PC-9 (cell line): Measurements from ENCODE around the gene MAMLD1. TPM values are rescaled to one million over a fixed set of nuclear protein-coding genes. Genes with fewer than 3 reads are reported as not detected.

Experiments
- BruUV-seq: library from RNA; stranded (reverse); fragments of 400-500 nt; replicated peaks from 2 replicates; lab custom pipeline; 2021; lab: Mats Ljungman, UMichigan
- CTCF ChIA-PET: fragments of 300-600 bp; sonication (Branson Sonifier 250); formaldehyde crosslinking; loops from one replicate; lab custom pipeline; 2022; ENCODE audit warnings: antibody characterized with exemption; lab: Charles Lee
- POLR2A ChIA-PET: fragments of 300-600 bp; sonication (Branson Sonifier 250); formaldehyde crosslinking; loops from one replicate; lab custom pipeline; 2022; ENCODE audit warnings: antibody characterized with exemption; ENCODE audit not compliant: unreplicated experiment; lab: Charles Lee
- DNase-seq, 2 experiments: peaks; one replicate each; pipeline versions ENCODE4 v3.0.0 to v3.0.0-alpha.2; 2015 to 2022; ENCODE audit warnings: mixed read lengths in 1 of 2
- H2AFZ ChIP-seq: fragments of 200-600 bp; sonication (generic); 2 replicates; pipeline ENCODE4 v1.8.1; 2017; ENCODE audit warnings: antibody characterized with exemption
- H3F3A ChIP-seq: fragments of 200-600 bp; sonication (generic); 2 replicates; pipeline ENCODE4 v1.8.1; 2017; ENCODE audit warnings: antibody characterized with exemption, mild to moderate bottlenecking, low read depth; ENCODE audit not compliant: insufficient read depth
- H3K27ac ChIP-seq: fragments of 200-600 bp; sonication (generic); 2 replicates; pipeline ENCODE4 v1.6.1; 2016; ENCODE audit warnings: mixed run types
- H3K27me3 ChIP-seq: fragments of 200-600 bp; sonication (generic); 2 replicates; pipeline ENCODE4 v1.6.1; 2016; ENCODE audit warnings: low read depth, mixed run types; ENCODE audit not compliant: insufficient read depth
- H3K36me3 ChIP-seq: fragments of 200-600 bp; sonication (generic); 2 replicates; pipeline ENCODE4 v1.6.1; 2016; ENCODE audit warnings: low read depth, mixed run types
- H3K4me1 ChIP-seq: fragments of 200-600 bp; sonication (generic); replicated peaks from 2 replicates; pipeline ENCODE4 v1.6.1; 2016; ENCODE audit warnings: mixed run types; ENCODE audit not compliant: insufficient read depth
- H3K4me2 ChIP-seq: fragments of 200-600 bp; sonication (generic); 2 replicates; pipeline ENCODE4 v1.6.1; 2017; ENCODE audit warnings: mixed run types
- H3K4me3 ChIP-seq: fragments of 200-600 bp; sonication (generic); 2 replicates; pipeline ENCODE4 v1.6.1; 2016; ENCODE audit warnings: mixed run types
- H3K79me2 ChIP-seq: fragments of 200-600 bp; sonication (generic); 2 replicates; pipeline ENCODE4 v1.6.1; 2017; ENCODE audit warnings: low read depth, mixed run types
- H3K9me2 ChIP-seq: fragments of 200-600 bp; sonication (generic); 2 replicates; pipeline ENCODE4 v1.8.1; 2017; ENCODE audit warnings: mild to moderate bottlenecking; ENCODE audit not compliant: insufficient read depth
- H3K9me3 ChIP-seq: fragments of 200-600 bp; sonication (generic); 2 replicates; pipeline ENCODE4 v1.8.1; 2016; ENCODE audit warnings: low read depth; ENCODE audit not compliant: insufficient read depth
- H4K20me1 ChIP-seq: fragments of 200-600 bp; sonication (generic); 2 replicates; pipeline ENCODE4 v1.8.1; 2017; ENCODE audit not compliant: insufficient read depth
- CTCF ChIP-seq: fragments of 200-600 bp; sonication (generic); conservative IDR thresholded peaks from 2 replicates; pipeline ENCODE4 v1.6.1; 2017; ENCODE audit warnings: mixed run types, antibody characterized with exemption, mild to moderate bottlenecking, moderate library complexity
- EZH2 ChIP-seq: fragments of 200-600 bp; sonication (generic); IDR thresholded peaks from 2 replicates; pipeline ENCODE4 v1.8.0; 2017; ENCODE audit warnings: antibody characterized with exemption, low read depth
- intact Hi-C: fragments of 100-400 bp; cut with micrococcal nuclease; formaldehyde crosslinking; loops from one replicate; pipeline ENCODE4 v1.10.0; 2022; ENCODE audit not compliant: unreplicated experiment
- total RNA-seq: library from RNA; stranded (reverse); gene quantifications from 2 replicates; pipeline ENCODE4 v1.2.3, GENCODE V29; 2021

The MAMLD1 gene
- total RNA-seq, 1 experiment from 2014 or later, result 2.5 TPM

GRCh38 chrX:150405006-150405405 lies 41.9 kb downstream of the MAMLD1 start:
- Histone ChIP-seq H3K4me2 (no peak overlapping the region), H3K9me2 (no peaks in the 10 kb centered on the region; the same call in 1 of the 2 replicates), H3K27me3 (no peaks in the 10 kb centered on the region), H3K79me2 (no peaks in the 10 kb centered on the region), H3K9me3 (no peaks in the 10 kb centered on the region), H2AFZ (no peak overlapping the region), H3K27ac (no peak overlapping the region), H3K4me1 (no peaks in the 10 kb centered on the region), H3F3A (no peaks in the 10 kb centered on the region), H4K20me1 (no peaks in the 10 kb centered on the region), H3K4me3 (no peak overlapping the region), H3K36me3 (no peaks in the 10 kb centered on the region)
- no peak for TF ChIP-seq EZH2
- TF ChIP-seq CTCF, result no peak
- BruUV-seq, result no TSS peak
- intact Hi-C loops, result no loop called here
- ChIA-PET POLR2A (interaction anchor here (0.7 kb wide), 1 partner anchor 26 kb away, joined by 5 read pairs; no protein-coding TSS in a partner anchor), CTCF (no interaction called here)
- no peak for DNase-seq

GRCh38 chrX:150405576-150405975 lies 42.5 kb downstream of the MAMLD1 start:
- TF ChIP-seq CTCF (peak; percentile 51; the same call in 1 of the 2 replicates), EZH2 (no peak)

GRCh38 chrX:150406596-150406995 lies 43.5 kb downstream of the MAMLD1 start:
- Histone ChIP-seq H4K20me1 (no peaks in the 10 kb centered on the region), H3F3A (no peaks in the 10 kb centered on the region), H2AFZ (no peak overlapping the region), H3K9me3 (no peaks in the 10 kb centered on the region), H3K79me2 (no peaks in the 10 kb centered on the region), H3K4me1 (no peaks in the 10 kb centered on the region), H3K27ac (no peak overlapping the region), H3K4me2 (no peak overlapping the region), H3K36me3 (no peaks in the 10 kb centered on the region), H3K4me3 (no peak overlapping the region), H3K27me3 (no peaks in the 10 kb centered on the region), H3K9me2 (no peaks in the 10 kb centered on the region; the same call in 1 of the 2 replicates)
- intact Hi-C loops, result no loop called here
- TF ChIP-seq CTCF, result no peak
- TF ChIP-seq EZH2, result no peak
- ChIA-PET POLR2A (no interaction called here), CTCF (interaction anchor here (0.6 kb wide), 1 partner anchor 30 kb away, joined by 10 read pairs; no protein-coding TSS in a partner anchor)
- no peak for DNase-seq
- no TSS peak for BruUV-seq

More at GRCh38 chrX:150405576-150405975, 42.5 kb downstream of the MAMLD1 start:
- Histone ChIP-seq H3K79me2 (no peaks in the 10 kb centered on the region), H3K36me3 (no peaks in the 10 kb centered on the region), H3F3A (no peaks in the 10 kb centered on the region), H3K27ac (no peak overlapping the region), H3K4me2 (no peak overlapping the region), H3K9me2 (no peaks in the 10 kb centered on the region; the same call in 1 of the 2 replicates), H3K4me3 (no peak overlapping the region), H3K9me3 (no peaks in the 10 kb centered on the region), H3K27me3 (no peaks in the 10 kb centered on the region), H4K20me1 (no peaks in the 10 kb centered on the region), H3K4me1 (no peaks in the 10 kb centered on the region), H2AFZ (no peak overlapping the region)
- no TSS peak for BruUV-seq
- intact Hi-C loops, result no loop called here
- ChIA-PET POLR2A (interaction anchor here (0.7 kb wide), 1 partner anchor 26 kb away, joined by 5 read pairs; no protein-coding TSS in a partner anchor), CTCF (no interaction called here)
- DNase-seq, result no peak
